T-cell (primary cell): Measurements from ENCODE around the gene DENND4A. TPM values are rescaled to one million over a fixed set of nuclear protein-coding genes. Genes with fewer than 3 reads are reported as not detected.
"Not testable (repeated sequence)": the region's sequence is repeated elsewhere in the genome, so short reads cannot be mapped to it uniquely, and the experiment has no call there.

Source experiments
- ATAC-seq, 4 experiments: fragments of 200-7000 bp in 3 of 4; fragments of 150-1000 bp in 1 of 4; cut with Tn5 transposase; replicated peaks in 1 of 4; 1 replicate in 3 of 4; 2 replicates in 1 of 4; pipeline ENCODE4 v1.10.0; 2021; ENCODE audit warnings: moderate library complexity in 3 of 4, mild to moderate bottlenecking in 2 of 4, moderate number of reproducible peaks in 1 of 4
- CTCF ChIA-PET, 2 donors: fragments of 300-600 bp; sonication (Branson Sonifier 250); formaldehyde crosslinking; loops; one replicate each; lab custom pipeline; 2022; ENCODE audit warnings: antibody characterized with exemption in 2 of 2; lab: Charles Lee
- POLR2A ChIA-PET, 2 donors: fragments of 300-600 bp; sonication (Branson Sonifier 250); formaldehyde crosslinking; loops; one replicate each; lab custom pipeline; 2022; ENCODE audit warnings: antibody characterized with exemption in 2 of 2; lab: Charles Lee
- DNase-seq, 35 experiments: peaks; one replicate each; pipeline versions ENCODE4 v3.0.0 to v3.0.0-alpha.2; 2013 to 2023
- H3K27ac ChIP-seq: one replicate; pipeline ENCODE4 v1.5.1; 2013; ENCODE audit warnings: low read length
- H3K27me3 ChIP-seq, 2 experiments: replicated peaks in 1 of 2; 1 replicate in 1 of 2; 2 replicates in 1 of 2; pipeline versions ENCODE4 v1.6.1 to v1.7.0; 2013; ENCODE audit warnings: low read length in 1 of 2, mixed read lengths in 1 of 2; ENCODE audit not compliant: control insufficient read depth in 2 of 2, insufficient read depth in 2 of 2; ENCODE audit errors: extremely low read depth in 1 of 2
- H3K36me3 ChIP-seq, 2 donors: 1 replicate in 1 of 2; 2 replicates in 1 of 2; pipeline versions ENCODE4 v1.6.1 to v1.7.0; 2013; ENCODE audit warnings: low read length in 1 of 2; ENCODE audit not compliant: control insufficient read depth in 2 of 2, insufficient read depth in 1 of 2; ENCODE audit errors: extremely low read depth in 1 of 2
- H3K4me1 ChIP-seq, 2 experiments: 1 replicate in 1 of 2; 2 replicates in 1 of 2; pipeline versions ENCODE4 v1.6.1 to v1.7.0; 2013; ENCODE audit warnings: low read length in 2 of 2, mixed read lengths in 1 of 2; ENCODE audit not compliant: insufficient read depth in 2 of 2, control insufficient read depth in 1 of 2; ENCODE audit errors: extremely low read depth in 1 of 2
- H3K4me3 ChIP-seq, 2 donors: 1 replicate in 1 of 2; 2 replicates in 1 of 2; pipeline versions ENCODE4 v1.5.1 to v1.7.0; 2013; ENCODE audit warnings: mild to moderate bottlenecking in 2 of 2, low read length in 1 of 2, moderate library complexity in 1 of 2; ENCODE audit not compliant: control insufficient read depth in 1 of 2; ENCODE audit errors: extremely low read depth in 1 of 2
- H3K9me3 ChIP-seq: 2 replicates; pipeline ENCODE4 v1.7.0; 2013
- H3K27ac Mint-ChIP-seq, 2 donors: one replicate each; pipeline ENCODE4 v1.8.0; 2020 to 2021; ENCODE audit warnings: mild to moderate bottlenecking in 2 of 2, mixed read lengths in 2 of 2
- H3K27me3 Mint-ChIP-seq, 2 donors: one replicate each; pipeline ENCODE4 v1.8.0; 2021 to 2022; ENCODE audit warnings: mixed read lengths in 2 of 2
- H3K36me3 Mint-ChIP-seq: one replicate; pipeline ENCODE4 v1.8.0; 2021; ENCODE audit warnings: mixed read lengths
- H3K4me1 Mint-ChIP-seq, 3 donors: one replicate each; pipeline ENCODE4 v1.8.0; 2020 to 2022; ENCODE audit warnings: mixed read lengths in 3 of 3, mild to moderate bottlenecking in 1 of 3
- H3K4me3 Mint-ChIP-seq, 3 donors: one replicate each; pipeline ENCODE4 v1.8.0; 2020 to 2022; ENCODE audit warnings: mild to moderate bottlenecking in 3 of 3, mixed read lengths in 3 of 3, moderate library complexity in 3 of 3
- H3K9me3 Mint-ChIP-seq, 3 donors: one replicate each; pipeline ENCODE4 v1.8.0; 2020 to 2022; ENCODE audit warnings: mixed read lengths in 3 of 3
- WGBS: methylation state at CpG from one replicate; pipeline ENCODE4 v1.1.5; 2013; ENCODE audit warnings: missing lambda C conversion rate; ENCODE audit not compliant: insufficient coverage; 5-methylcytosine and 5-hydroxymethylcytosine counted together
- total RNA-seq, 35 experiments: library from RNA in 6 of 35; stranded (reverse) in 6 of 35; fragments of 120-200 nt in 1 of 35; gene quantifications; one replicate each; pipeline versions ENCODE4 v1.2.1 to v1.2.4 and lab custom pipeline; 2013 to 2026

The DENND4A gene
- total RNA-seq, 5 donors from 2014 or later (not counting 1 experiment from before 2014, with no cell fraction given) = 49.7 to 76.3 (median 57.1) TPM

DNA sequence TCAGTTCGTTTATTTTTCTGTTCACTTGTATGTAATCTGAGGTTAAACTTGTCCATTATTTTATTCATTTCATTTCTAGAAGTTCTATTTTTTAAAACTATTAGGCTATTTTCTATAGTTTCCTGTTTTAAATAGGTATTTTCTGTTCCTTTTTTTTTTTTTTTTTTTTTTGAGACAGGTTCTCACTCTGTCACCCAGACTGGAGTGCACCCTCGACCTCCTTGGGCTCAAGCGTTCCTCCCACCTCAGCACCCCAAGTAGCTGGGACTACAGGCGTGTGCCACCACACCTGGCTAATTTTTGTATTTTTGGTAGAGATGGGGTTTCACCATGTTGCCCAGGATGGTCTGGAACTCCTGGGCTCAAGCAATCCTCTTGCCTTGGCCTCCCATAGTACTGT is 22.2 kb upstream of the DENND4A start:
- no CpG with 5 or more reads among the region's 4 CpGs for WGBS
- not testable (repeated sequence) for H3K4me3 Mint-ChIP-seq, H3K9me3 Mint-ChIP-seq, ATAC-seq, H3K36me3 ChIP-seq, DNase-seq, H3K27ac ChIP-seq, H3K9me3 ChIP-seq, H3K4me3 ChIP-seq, H3K36me3 Mint-ChIP-seq, H3K27ac Mint-ChIP-seq, H3K27me3 Mint-ChIP-seq, H3K27me3 ChIP-seq
- ChIA-PET POLR2A (interaction anchor here in 1 of 2 donors (0.8 kb wide), 1 partner anchor 10 kb away, joined by 3 read pairs; no protein-coding TSS in a partner anchor), CTCF (interaction anchor here (0.7 kb wide), 2 partner anchors 18 to 65 kb away, joined by 3 to 5 read pairs; no protein-coding TSS in a partner anchor)
- peaks cover 14 to 18% of the 10 kb centered on the region in 2 experiments for H3K4me1 ChIP-seq
- peaks cover 22 to 34% (median 29%) of the 10 kb centered on the region in 3 donors for H3K4me1 Mint-ChIP-seq

DNA sequence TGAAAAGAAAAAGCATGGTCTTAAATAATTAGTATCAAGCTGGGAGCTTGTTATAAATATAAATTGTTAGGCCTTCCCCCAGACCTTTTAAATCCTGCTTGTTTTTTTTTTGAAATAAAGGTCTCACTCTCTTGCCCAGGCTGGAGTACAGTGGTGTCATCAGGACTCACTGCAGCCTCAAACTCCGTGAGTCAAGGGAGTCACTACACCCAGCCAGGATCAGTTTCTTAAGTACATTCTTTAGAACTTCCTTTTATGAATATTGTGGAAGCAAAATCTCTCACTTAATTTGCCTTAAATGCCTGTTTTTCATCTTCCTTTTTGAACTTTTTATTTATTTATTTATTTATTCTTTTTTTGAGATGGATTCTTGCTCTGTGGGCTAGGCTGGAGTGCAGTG is 20.8 kb upstream of the DENND4A start:
- ChIA-PET POLR2A (interaction anchor here (0.6 to 1.4 kb wide), 3 partner anchors 21 to 226 kb away, joined by 3 to 5 read pairs (median 4); partner anchors contain the start of gene DENND4A (in 1 of the 2)), CTCF (no interaction called here)
- H3K4me1 ChIP-seq = peaks cover 6 to 21% of the 10 kb centered on the region in 2 experiments
- no peaks in the 10 kb centered on the region for H3K36me3 ChIP-seq
- no peak for ATAC-seq
- Mint-ChIP-seq H3K36me3 (peaks cover 4% of the 10 kb centered on the region), H3K4me1 (peaks cover 9 to 21% (median 17%) of the 10 kb centered on the region in 3 donors), H3K27me3 (no peaks in the 10 kb centered on the region), H3K27ac (no peak overlapping the region), H3K9me3 (peaks cover 3 to 4% (median 4%) of the 10 kb centered on the region in 3 donors), H3K4me3 (no peak overlapping the region)
- H3K4me3 ChIP-seq = no peak overlapping the region
- H3K27ac ChIP-seq = no peak overlapping the region
- no peaks in the 10 kb centered on the region for H3K27me3 ChIP-seq
- no peak for DNase-seq
- H3K9me3 ChIP-seq = no peaks in the 10 kb centered on the region
- no CpG with 5 or more reads among the region's 1 CpG for WGBS

- ChIA-PET POLR2A (interaction anchor here (0.6 to 1.4 kb wide), 3 partner anchors 20 to 225 kb away, joined by 3 to 5 read pairs (median 4); partner anchors contain the start of gene DENND4A (in 1 of the 2)), CTCF (no interaction called here)
- DNase-seq = no peak
- Mint-ChIP-seq H3K27ac (peak overlapping the region; percentile 43 to 55), H3K4me3 (no peak overlapping the region), H3K9me3 (peaks cover 3 to 4% (median 4%) of the 10 kb centered on the region in 3 donors), H3K36me3 (peaks cover 4% of the 10 kb centered on the region), H3K27me3 (no peaks in the 10 kb centered on the region), H3K4me1 (peaks cover 12 to 24% (median 18%) of the 10 kb centered on the region in 3 donors)
- peaks cover 3 to 21% of the 10 kb centered on the region in 2 experiments for H3K4me1 ChIP-seq
- H3K4me3 ChIP-seq = no peak overlapping the region
- no peak for ATAC-seq
- no peaks in the 10 kb centered on the region for H3K27me3 ChIP-seq
- no peak overlapping the region for H3K27ac ChIP-seq
- no peaks in the 10 kb centered on the region for H3K36me3 ChIP-seq
- no CpG with 5 or more reads among the region's 3 CpGs for WGBS
- H3K9me3 ChIP-seq = no peaks in the 10 kb centered on the region
Observed at GRCh38 chr15:65812467-65812866, 20.4 kb upstream of the DENND4A start.

GRCh38 chr15:65811835-65812234 is 19.7 kb upstream of the DENND4A start:
- no peak overlapping the region for H3K27ac Mint-ChIP-seq
- peaks cover 4% of the 10 kb centered on the region for H3K36me3 Mint-ChIP-seq
- H3K4me3 Mint-ChIP-seq = no peak overlapping the region
- no peaks in the 10 kb centered on the region for H3K9me3 ChIP-seq
- no peak overlapping the region for H3K27ac ChIP-seq
- no peak for DNase-seq
- no peak for ATAC-seq
- peaks cover 4 to 22% of the 10 kb centered on the region in 2 experiments for H3K4me1 ChIP-seq
- no peaks in the 10 kb centered on the region for H3K27me3 Mint-ChIP-seq
- no peaks in the 10 kb centered on the region for H3K36me3 ChIP-seq
- ChIA-PET CTCF (interaction anchor here in 1 of 2 donors (0.6 kb wide), 1 partner anchor 8 kb away, joined by 4 read pairs; no protein-coding TSS in a partner anchor), POLR2A (interaction anchor here (0.6 to 0.7 kb wide), 2 partner anchors 9 to 21 kb away, joined by 3 to 9 read pairs; no protein-coding TSS in a partner anchor)
- no peak overlapping the region for H3K4me3 ChIP-seq
- H3K27me3 ChIP-seq = no peaks in the 10 kb centered on the region
- peaks cover 3 to 4% (median 4%) of the 10 kb centered on the region in 3 donors for H3K9me3 Mint-ChIP-seq
- H3K4me1 Mint-ChIP-seq = peaks cover 13 to 22% (median 16%) of the 10 kb centered on the region in 3 donors
- WGBS = no CpG with 5 or more reads among the region's 3 CpGs

DNA sequence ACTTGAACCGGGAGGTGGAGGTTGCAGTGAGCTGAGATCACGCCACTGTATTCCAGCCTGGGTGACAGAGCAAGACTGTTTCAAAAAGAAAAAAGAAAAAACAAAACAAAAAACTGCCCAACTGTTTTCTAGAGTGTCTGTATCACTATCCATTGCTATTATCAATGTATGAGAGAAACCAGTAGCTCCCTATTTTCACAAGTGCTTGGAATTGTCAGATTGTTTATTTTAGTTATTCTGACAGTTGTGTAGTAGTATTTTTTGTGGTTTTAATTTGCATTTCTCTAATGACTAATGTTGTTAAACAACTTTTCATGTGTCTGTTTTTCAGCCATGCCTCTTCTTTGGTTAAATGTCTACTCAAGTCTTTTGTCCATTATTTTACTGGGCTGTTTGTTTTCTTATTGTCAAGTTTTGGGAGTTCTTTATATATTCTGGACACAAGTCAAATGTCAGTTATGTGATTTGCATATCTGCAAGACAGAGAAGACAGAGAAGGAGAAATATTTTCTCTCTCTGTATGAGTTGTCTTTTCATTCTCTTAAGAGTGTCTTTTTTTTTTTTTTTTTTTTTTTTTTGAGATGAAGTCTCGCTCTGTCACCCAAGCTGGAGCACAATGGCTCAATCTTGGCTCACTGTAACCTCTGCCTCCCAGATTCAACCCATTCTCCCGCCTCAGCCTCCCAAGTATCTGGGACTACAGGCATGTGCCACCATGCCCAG is 19.1 kb upstream of the DENND4A start:
- H3K4me3 Mint-ChIP-seq, H3K27ac ChIP-seq, H3K9me3 ChIP-seq, H3K27me3 Mint-ChIP-seq, ATAC-seq, H3K36me3 Mint-ChIP-seq, H3K9me3 Mint-ChIP-seq, H3K36me3 ChIP-seq, DNase-seq, H3K27ac Mint-ChIP-seq, H3K4me3 ChIP-seq, H3K27me3 ChIP-seq: not testable (repeated sequence)
- ChIA-PET POLR2A (interaction anchor here (0.6 to 0.7 kb wide), 2 partner anchors 10 to 22 kb away, joined by 3 to 9 read pairs; no protein-coding TSS in a partner anchor), CTCF (interaction anchor here in 1 of 2 donors (0.6 kb wide), 1 partner anchor 9 kb away, joined by 4 read pairs; no protein-coding TSS in a partner anchor)
- H3K4me1 ChIP-seq = peaks cover 7 to 22% of the 10 kb centered on the region in 2 experiments
- peaks cover 13 to 22% (median 16%) of the 10 kb centered on the region in 3 donors for H3K4me1 Mint-ChIP-seq
- 100% methylated on average over 1 of the region's 4 CpGs for WGBS

DNA sequence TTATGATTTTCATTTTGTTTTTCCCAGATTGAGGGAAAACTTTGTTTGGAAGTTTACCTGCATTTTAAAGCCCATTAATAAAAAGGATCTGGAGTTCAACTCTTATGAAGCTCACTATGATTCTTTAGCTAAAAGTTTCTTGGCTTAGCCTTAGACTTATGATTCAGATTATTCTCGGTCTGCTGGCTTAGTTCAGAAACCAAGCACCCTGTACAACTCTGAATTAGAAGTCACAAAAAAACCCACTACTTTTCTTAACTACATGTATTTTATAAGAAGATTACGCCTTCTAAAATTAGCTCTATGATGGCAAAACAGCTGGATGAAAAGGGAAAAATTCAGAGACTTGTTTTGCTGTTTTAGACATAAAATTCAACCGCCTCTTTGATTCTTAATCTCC is 14.3 kb upstream of the DENND4A start:
- H3K27me3 Mint-ChIP-seq = no peaks in the 10 kb centered on the region
- peaks cover 15 to 29% of the 10 kb centered on the region in 2 experiments for H3K4me1 ChIP-seq
- CTCF ChIA-PET = interaction anchor here in 1 of 2 donors (0.7 to 1.5 kb wide), 3 partner anchors 12 to 629 kb away, joined by 3 to 6 read pairs (median 5); no protein-coding TSS in a partner anchor
- peak overlapping the region; percentile 76 for H3K27ac Mint-ChIP-seq
- H3K36me3 ChIP-seq = no peaks in the 10 kb centered on the region
- no peaks in the 10 kb centered on the region for H3K9me3 ChIP-seq
- WGBS = no CpG with 5 or more reads among the region's 3 CpGs
- no peak overlapping the region for H3K4me3 ChIP-seq
- POLR2A ChIA-PET = interaction anchor here in 1 of 2 donors (0.9 to 1.2 kb wide), 5 partner anchors 12 to 42 kb away, joined by 3 to 6 read pairs (median 4); no protein-coding TSS in a partner anchor
- H3K27me3 ChIP-seq = no peaks in the 10 kb centered on the region
- peak overlapping the region in 2 of 3 donors; percentile 42 to 83 for H3K4me3 Mint-ChIP-seq
- no peaks in the 10 kb centered on the region for H3K36me3 Mint-ChIP-seq
- H3K4me1 Mint-ChIP-seq = peaks cover 31 to 34% (median 33%) of the 10 kb centered on the region in 3 donors
- ATAC-seq (no peak), DNase-seq (no peak)
- H3K27ac ChIP-seq = peak overlapping the region; percentile 42
- H3K9me3 Mint-ChIP-seq = no peaks in the 10 kb centered on the region
